HEK293 (cell line): Measurements from ENCODE around the gene CHORDC1.

Source experiments
- CTCF ChIA-PET: fragments of 350-600 bp; formaldehyde crosslinking; extraction: SDS; loops from one replicate; lab custom pipeline; 2021; ENCODE audit warnings: antibody characterized with exemption; lab: Yijun Ruan, JAX
- POLR2A ChIA-PET: fragments of 300-600 bp; formaldehyde crosslinking; extraction: SDS; loops from one replicate; lab custom pipeline; 2020; ENCODE audit warnings: antibody characterized with exemption, inconsistent platforms; lab: Yijun Ruan, JAX
- H3K27ac ChIP-seq: fragments of 200-500 bp; sonication (Bioruptor generic); 2 replicates; pipeline ENCODE4 v1.5.1; 2014; ENCODE audit warnings: low read depth, low read length, control low read depth, inconsistent platforms; ENCODE audit errors: extremely low read depth
- H3K36me3 ChIP-seq, 2 experiments: fragments of 200-500 bp in 1 of 2; sonication (Bioruptor generic) in 1 of 2; 1 replicate in 1 of 2; 2 replicates in 1 of 2; pipeline ENCODE4 v1.5.1; 2014 to 2017; ENCODE audit warnings: inconsistent platforms in 2 of 2, low read length in 2 of 2; ENCODE audit not compliant: control insufficient read depth in 2 of 2, insufficient read depth in 1 of 2
- H3K4me1 ChIP-seq: fragments of 200-500 bp; sonication (Bioruptor generic); 2 replicates; pipeline ENCODE4 v1.5.1; 2014; ENCODE audit warnings: mild to moderate bottlenecking, low read length, inconsistent platforms; ENCODE audit not compliant: control insufficient read depth, insufficient read depth
- H3K4me3 ChIP-seq: 2 replicates; pipeline ENCODE4 v1.5.1; 2011; ENCODE audit warnings: low read depth, mild to moderate bottlenecking, control low read depth, low read length, moderate library complexity
- H3K9me3 ChIP-seq: fragments of 200-500 bp; sonication (Bioruptor generic); 2 replicates; pipeline ENCODE4 v1.5.1; 2014; ENCODE audit warnings: low read depth, low read length, inconsistent platforms; ENCODE audit not compliant: control insufficient read depth, insufficient read depth
- EGR2 ChIP-seq: fragments of 450-650 bp; formaldehyde crosslinking; IDR thresholded peaks from 2 replicates; pipeline ENCODE4 v1.5.1; 2016; ENCODE audit warnings: low read depth, missing biosample characterization, missing genetic modification characterization
- GFI1B ChIP-seq: fragments of 450-650 bp; formaldehyde crosslinking; IDR thresholded peaks from 2 replicates; pipeline ENCODE4 v1.5.1; 2016; ENCODE audit warnings: missing biosample characterization, missing genetic modification characterization
- GLIS2 ChIP-seq: fragments of 450-650 bp; formaldehyde crosslinking; IDR thresholded peaks from 2 replicates; pipeline ENCODE4 v1.5.1; 2016; ENCODE audit warnings: missing biosample characterization, missing genetic modification characterization
- KLF16 ChIP-seq: fragments of 450-650 bp; formaldehyde crosslinking; IDR thresholded peaks from 2 replicates; pipeline ENCODE4 v1.5.1; 2017; ENCODE audit warnings: missing biosample characterization, missing genetic modification characterization
- OSR2 ChIP-seq: fragments of 450-650 bp; formaldehyde crosslinking; IDR thresholded peaks from 2 replicates; pipeline ENCODE4 v1.5.1; 2016; ENCODE audit warnings: missing biosample characterization, missing genetic modification characterization
- PRDM10 ChIP-seq: fragments of 450-650 bp; formaldehyde crosslinking; IDR thresholded peaks from 2 replicates; pipeline ENCODE4 v1.5.1; 2016; ENCODE audit warnings: missing biosample characterization, missing genetic modification characterization
- ZBTB17 ChIP-seq: fragments of 450-650 bp; formaldehyde crosslinking; IDR thresholded peaks from 2 replicates; pipeline ENCODE4 v1.5.1; 2016; ENCODE audit warnings: missing biosample characterization, missing genetic modification characterization
- ZBTB48 ChIP-seq: fragments of 450-650 bp; formaldehyde crosslinking; IDR thresholded peaks from 2 replicates; pipeline ENCODE4 v1.5.1; 2016; ENCODE audit warnings: missing biosample characterization, missing genetic modification characterization
- ZNF169 ChIP-seq: fragments of 450-650 bp; formaldehyde crosslinking; IDR thresholded peaks from 2 replicates; pipeline ENCODE4 v1.5.1; 2016; ENCODE audit warnings: missing biosample characterization, missing genetic modification characterization
- ZNF239 ChIP-seq: fragments of 450-650 bp; formaldehyde crosslinking; IDR thresholded peaks from 2 replicates; pipeline ENCODE4 v1.5.1; 2016; ENCODE audit warnings: missing biosample characterization, missing genetic modification characterization
- ZNF266 ChIP-seq: fragments of 450-650 bp; formaldehyde crosslinking; IDR thresholded peaks from 2 replicates; pipeline ENCODE4 v1.5.1; 2016; ENCODE audit warnings: missing biosample characterization, missing genetic modification characterization, low read depth
- ZNF280D ChIP-seq: fragments of 450-650 bp; formaldehyde crosslinking; IDR thresholded peaks from 2 replicates; pipeline ENCODE4 v1.5.1; 2016; ENCODE audit warnings: missing biosample characterization, missing genetic modification characterization
- ZNF302 ChIP-seq: fragments of 450-650 bp; formaldehyde crosslinking; IDR thresholded peaks from 2 replicates; pipeline ENCODE4 v1.5.1; 2016; ENCODE audit warnings: missing biosample characterization, missing genetic modification characterization, low read depth
- ZNF324 ChIP-seq: fragments of 450-650 bp; formaldehyde crosslinking; IDR thresholded peaks from 2 replicates; pipeline ENCODE4 v1.5.1; 2016; ENCODE audit warnings: missing biosample characterization, missing genetic modification characterization
- ZNF341 ChIP-seq: fragments of 450-650 bp; formaldehyde crosslinking; IDR thresholded peaks from 2 replicates; pipeline ENCODE4; 2016; ENCODE audit warnings: low read depth, missing biosample characterization, missing genetic modification characterization
- ZNF362 ChIP-seq: fragments of 450-650 bp; formaldehyde crosslinking; IDR thresholded peaks from 2 replicates; pipeline ENCODE4 v1.5.1; 2016; ENCODE audit warnings: missing biosample characterization, missing genetic modification characterization
- ZNF416 ChIP-seq: fragments of 450-650 bp; formaldehyde crosslinking; IDR thresholded peaks from 2 replicates; pipeline ENCODE4 v1.5.1; 2016; ENCODE audit warnings: missing biosample characterization, missing genetic modification characterization
- ZNF48 ChIP-seq: fragments of 450-650 bp; formaldehyde crosslinking; IDR thresholded peaks from 2 replicates; pipeline ENCODE4 v1.5.1; 2016; ENCODE audit warnings: missing biosample characterization, missing genetic modification characterization
- ZNF529 ChIP-seq: fragments of 450-650 bp; formaldehyde crosslinking; IDR thresholded peaks from 2 replicates; pipeline ENCODE4 v1.5.1; 2017; ENCODE audit warnings: missing genetic modification characterization, missing biosample characterization; ENCODE audit not compliant: insufficient replicate concordance
- ZNF555 ChIP-seq: fragments of 450-650 bp; formaldehyde crosslinking; conservative IDR thresholded peaks from 2 replicates; pipeline ENCODE4 v1.5.1; 2017; ENCODE audit warnings: missing biosample characterization, mild to moderate bottlenecking, missing genetic modification characterization, inconsistent platforms
- ZNF776 ChIP-seq: fragments of 450-650 bp; formaldehyde crosslinking; IDR thresholded peaks from 2 replicates; pipeline ENCODE4 v1.5.0; 2017; ENCODE audit warnings: missing biosample characterization, missing genetic modification characterization, borderline replicate concordance
- ZNF785 ChIP-seq: fragments of 450-650 bp; formaldehyde crosslinking; IDR thresholded peaks from 2 replicates; pipeline ENCODE4 v1.5.1; 2016; ENCODE audit warnings: missing biosample characterization, missing genetic modification characterization
- ZSCAN30 ChIP-seq: fragments of 450-650 bp; IDR thresholded peaks from 2 replicates; pipeline ENCODE4 v1.5.1; 2018; ENCODE audit warnings: missing biosample characterization, mild to moderate bottlenecking, missing genetic modification characterization, moderate library complexity

The CHORDC1 gene

GRCh38 chr11:90235526-90235925 lies 12.7 kb upstream of the CHORDC1 start (continued):
- TF ChIP-seq ZNF555 (tag by site-specific recombination) (no peak), ZNF341 (tag by site-specific recombination) (no peak), ZNF239 (no peak), ZNF776 (tag by site-specific recombination) (no peak), EGR2 (tag by site-specific recombination) (no peak), ZNF529 (no peak), GLIS2 (tag by site-specific recombination) (no peak), ZNF169 (tag by site-specific recombination) (no peak), ZBTB17 (tag by site-specific recombination) (no peak), OSR2 (tag by site-specific recombination) (no peak), ZNF416 (tag by site-specific recombination) (no peak)
- TF ChIP-seq, all 188 proteins: peak for 0

- H3K9me3 ChIP-seq = no peaks in the 10 kb centered on the region
- TF ChIP-seq ZNF48 (tag by site-specific recombination) = no peak
- TF ChIP-seq ZNF362 (tag by site-specific recombination) = no peak
- TF ChIP-seq KLF16 (tag by site-specific recombination) = no peak
- TF ChIP-seq ZBTB48 = no peak
- no peak for TF ChIP-seq ZNF280D
- no peak for TF ChIP-seq ZNF324 (tag by site-specific recombination)
- no peak for TF ChIP-seq PRDM10 (tag by site-specific recombination)
- TF ChIP-seq ZNF785 (tag by site-specific recombination) = no peak
- TF ChIP-seq ZSCAN30 = no peak
- TF ChIP-seq GFI1B (tag by site-specific recombination) = no peak
- no peak for TF ChIP-seq ZNF266
- TF ChIP-seq ZNF302 (tag by site-specific recombination) = no peak
- no peaks in the 10 kb centered on the region for H3K36me3 ChIP-seq
- ChIA-PET POLR2A (no interaction called here), CTCF (interaction anchor here (1.5 kb wide), 1 partner anchor 15 kb away, joined by 5 read pairs; no protein-coding TSS in a partner anchor)
- H3K4me3 ChIP-seq = no peak overlapping the region
- no peaks in the 10 kb centered on the region for H3K4me1 ChIP-seq
- no peak overlapping the region for H3K27ac ChIP-seq
Measured at GRCh38 chr11:90234977-90235376, 12.1 kb upstream of the CHORDC1 start.
